ENCODE measurements around the gene ISCA2.

DNA sequence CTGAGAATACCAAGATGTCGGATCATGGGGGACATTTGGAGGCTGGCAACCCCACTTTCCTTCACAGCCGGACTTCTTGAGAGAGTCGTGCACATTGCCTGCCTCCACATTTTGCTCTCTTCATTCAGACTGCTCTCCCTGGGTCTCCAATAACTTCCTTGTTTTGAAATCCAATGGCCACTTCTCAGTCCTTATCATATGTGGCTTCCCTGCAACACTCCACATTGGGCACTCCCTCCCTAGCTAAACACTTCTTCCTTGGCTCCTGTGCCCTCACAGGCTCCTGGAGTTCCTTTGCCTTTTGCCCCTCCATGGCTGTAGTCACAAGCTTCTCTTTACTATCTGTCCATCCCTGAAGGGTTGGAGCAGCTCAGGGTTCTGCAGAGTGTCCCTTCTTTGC, 30.6 kb upstream of the ISCA2 start:
- TF ChIP-seq EZH2phosphoT487 (IDR thresholded peaks at IDR 0.05; ENCODE audit: borderline replicate concordance): no peak
- TF ChIP-seq, protein P1, sequence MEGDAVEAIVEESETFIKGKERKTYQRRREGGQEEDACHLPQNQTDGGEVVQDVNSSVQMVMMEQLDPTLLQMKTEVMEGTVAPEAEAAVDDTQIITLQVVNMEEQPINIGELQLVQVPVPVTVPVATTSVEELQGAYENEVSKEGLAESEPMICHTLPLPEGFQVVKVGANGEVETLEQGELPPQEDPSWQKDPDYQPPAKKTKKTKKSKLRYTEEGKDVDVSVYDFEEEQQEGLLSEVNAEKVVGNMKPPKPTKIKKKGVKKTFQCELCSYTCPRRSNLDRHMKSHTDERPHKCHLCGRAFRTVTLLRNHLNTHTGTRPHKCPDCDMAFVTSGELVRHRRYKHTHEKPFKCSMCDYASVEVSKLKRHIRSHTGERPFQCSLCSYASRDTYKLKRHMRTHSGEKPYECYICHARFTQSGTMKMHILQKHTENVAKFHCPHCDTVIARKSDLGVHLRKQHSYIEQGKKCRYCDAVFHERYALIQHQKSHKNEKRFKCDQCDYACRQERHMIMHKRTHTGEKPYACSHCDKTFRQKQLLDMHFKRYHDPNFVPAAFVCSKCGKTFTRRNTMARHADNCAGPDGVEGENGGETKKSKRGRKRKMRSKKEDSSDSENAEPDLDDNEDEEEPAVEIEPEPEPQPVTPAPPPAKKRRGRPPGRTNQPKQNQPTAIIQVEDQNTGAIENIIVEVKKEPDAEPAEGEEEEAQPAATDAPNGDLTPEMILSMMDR (conservative IDR thresholded peaks at IDR 0.05; ENCODE audit: low read length): no peak

Data from Loucy (cell line).